GM19468 (cell line): ENCODE results near the gene TRABD2B.

Source experiments
- ATAC-seq: cut with Tn5 transposase; IDR thresholded peaks from one replicate; pipeline ENCODE4 v1.9.1; 2021; ENCODE audit warnings: mild to moderate bottlenecking, moderate library complexity, moderate number of reproducible peaks; ENCODE audit not compliant: unreplicated experiment; ENCODE audit errors: extremely low read depth

TRABD2B gene

DNA sequence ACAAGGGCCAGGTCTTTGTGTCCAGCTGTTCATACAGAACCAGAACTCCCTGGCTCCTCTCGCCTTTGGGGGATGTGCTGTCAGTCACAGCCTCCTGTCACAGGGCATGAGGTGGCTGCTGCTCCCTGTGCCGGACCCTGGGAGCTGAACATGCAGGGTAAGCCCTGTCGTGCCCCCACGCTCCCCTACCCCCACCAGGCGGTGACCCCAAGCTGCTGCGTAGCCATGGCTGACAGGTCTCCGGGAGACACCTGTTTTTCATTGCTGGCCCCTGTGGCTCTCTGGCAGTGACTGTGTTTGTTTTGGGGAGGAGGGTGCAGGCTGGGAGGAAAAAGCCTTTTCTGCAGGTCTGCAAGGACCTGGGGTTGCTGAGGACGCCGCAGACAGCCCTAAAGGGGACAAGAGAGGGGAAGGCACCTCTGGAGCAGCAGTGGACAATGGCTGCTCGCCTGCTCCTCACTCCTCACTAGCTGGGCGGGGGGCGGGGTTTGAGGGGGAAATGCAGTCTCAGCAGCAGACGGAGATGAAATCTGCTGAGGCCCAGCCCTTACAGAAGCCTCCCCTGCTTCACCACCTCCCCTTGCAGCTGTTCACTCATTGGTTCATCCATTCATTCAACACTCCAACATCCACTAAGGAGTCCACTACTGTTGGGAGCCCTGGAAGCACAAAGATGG, 81.4 kb downstream of the TRABD2B start:
- no peak for ATAC-seq

DNA sequence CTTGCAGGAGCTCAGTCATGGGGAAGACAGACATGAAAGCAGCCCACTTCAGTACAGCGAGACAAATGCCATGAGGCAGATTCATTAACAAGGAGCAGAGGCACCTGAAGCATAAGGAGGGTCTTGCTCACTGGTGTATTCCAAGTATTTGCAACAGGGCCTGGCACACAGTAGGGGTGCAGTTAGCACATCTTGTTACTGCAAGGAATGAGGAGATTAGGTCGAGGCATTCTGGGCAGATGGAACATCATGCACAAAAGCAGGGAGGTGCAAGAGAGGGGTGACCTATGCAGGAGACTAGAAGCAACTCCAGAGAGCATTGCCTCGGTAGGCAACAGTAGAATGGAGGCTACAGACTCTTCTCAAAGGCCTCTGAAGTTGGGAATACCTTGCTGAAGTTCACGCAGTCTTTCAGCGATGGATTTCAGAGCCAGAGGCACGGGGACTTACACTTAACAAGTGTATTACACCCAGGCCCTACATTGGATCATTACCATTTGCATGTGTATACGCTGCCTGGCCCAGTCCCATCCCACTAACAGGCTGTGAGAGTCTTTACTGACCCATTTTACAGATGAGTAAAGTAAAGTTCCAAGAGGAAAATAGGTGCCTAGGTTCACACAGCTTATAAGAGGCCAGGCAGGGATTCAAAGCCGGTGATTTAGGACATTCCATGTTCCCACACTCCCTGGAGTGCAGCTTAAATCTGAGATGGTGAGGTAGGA, 82.1 kb downstream of the TRABD2B start:
- ATAC-seq = no peak

DNA sequence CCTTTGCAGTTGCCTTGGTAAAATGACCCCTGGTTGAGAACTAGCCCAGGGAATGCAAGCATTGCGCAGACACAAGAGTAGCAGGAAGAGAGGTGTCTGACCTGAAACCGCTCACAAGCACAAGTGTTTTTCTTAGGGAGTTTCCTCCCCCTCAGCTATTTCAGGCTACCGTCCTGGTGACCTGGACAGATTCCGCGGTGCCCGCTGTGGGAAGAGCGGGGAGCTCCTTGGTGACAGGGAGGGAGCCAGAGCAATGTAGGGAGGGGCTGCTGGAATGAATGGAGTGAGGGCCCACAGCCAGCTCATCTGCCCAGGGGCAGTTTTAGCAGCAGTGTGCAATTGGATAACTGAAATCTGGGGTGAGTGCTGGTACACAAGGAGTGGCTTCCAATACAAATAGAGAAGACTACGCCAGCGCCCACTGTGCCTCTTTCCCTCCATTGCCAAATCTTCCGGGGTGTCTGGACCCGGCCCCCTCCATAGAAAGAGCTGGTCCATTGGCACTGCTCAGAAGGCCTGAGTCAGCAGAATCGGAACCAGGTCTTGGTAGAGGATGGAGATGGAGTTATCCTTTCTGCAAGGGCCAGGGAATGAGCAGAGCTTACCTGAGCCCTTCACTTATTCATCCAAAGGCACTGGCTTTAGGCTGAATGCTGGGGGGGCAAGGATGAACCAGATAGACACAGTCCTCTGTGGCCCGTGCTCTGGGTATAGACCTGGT, 82.8 kb downstream of the TRABD2B start:
- ATAC-seq = no peak

DNA sequence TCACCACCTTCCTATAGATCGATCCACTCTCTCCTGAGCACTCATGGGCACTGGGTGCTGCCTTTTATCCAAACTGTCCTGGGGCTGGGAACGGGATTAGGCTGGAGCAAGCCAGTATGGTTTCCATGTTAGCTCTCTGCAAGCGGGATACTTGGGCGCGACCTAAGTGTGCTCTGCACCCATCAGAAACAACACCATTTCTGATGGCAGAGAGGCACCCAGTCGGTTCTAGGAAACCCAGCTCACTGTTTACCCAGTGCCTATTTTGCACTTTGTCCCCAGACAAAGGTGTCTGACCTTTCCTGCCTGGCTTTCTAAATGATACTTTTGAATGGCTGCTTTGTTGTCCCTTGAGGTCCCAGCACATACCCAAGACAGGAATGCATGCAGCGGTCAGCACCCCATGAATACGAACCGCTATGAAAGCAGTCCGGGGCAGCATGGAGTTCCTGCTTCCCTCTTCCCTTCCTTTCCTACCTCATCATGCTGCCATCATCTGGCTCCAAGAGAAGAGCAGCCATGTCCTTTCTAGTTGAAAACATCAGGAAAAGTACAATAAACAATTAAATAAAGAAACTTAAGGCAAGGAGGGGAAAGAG, 83.9 kb downstream of the TRABD2B start:
- ATAC-seq = no peak

DNA sequence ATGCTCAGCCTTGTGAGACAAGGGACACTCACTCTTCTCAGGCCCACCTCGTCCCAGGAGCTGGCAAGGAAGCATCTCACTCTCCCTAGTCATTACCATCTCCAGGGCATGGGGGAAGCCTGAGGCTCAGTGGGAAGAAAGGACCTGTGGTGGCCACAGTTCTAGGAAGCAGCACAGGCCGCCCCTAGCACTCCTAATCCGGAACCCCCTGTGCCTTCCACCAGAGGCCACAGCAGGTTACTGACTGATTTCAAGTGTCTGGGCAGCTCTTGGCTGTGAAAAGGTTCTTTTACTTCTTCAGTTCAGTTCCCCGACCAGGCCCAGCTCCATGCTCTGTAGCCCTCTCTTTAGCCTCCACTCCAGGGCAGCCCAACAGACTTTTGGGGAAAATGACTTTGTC, 84.4 kb downstream of the TRABD2B start:
- no peak for ATAC-seq

DNA sequence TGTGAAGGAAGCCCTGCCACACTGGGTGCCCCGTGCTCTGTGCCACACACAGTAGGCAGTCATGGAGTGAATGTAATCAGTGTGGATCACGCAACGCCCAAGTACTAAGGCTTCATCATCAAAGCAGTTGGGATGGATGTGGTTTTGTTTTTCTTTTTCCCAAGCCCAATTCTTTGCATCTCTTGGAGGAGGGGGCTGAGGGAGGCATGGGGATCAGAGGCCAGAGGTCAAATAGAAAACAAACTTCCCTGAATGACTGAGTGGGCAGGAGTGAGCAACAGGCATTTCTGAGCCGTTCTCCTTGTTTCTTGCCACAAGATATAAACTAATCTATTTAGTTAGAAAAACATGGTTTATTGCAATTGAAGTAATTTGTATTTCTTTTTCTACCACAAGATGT, 85.3 kb downstream of the TRABD2B start:
- ATAC-seq = no peak

DNA sequence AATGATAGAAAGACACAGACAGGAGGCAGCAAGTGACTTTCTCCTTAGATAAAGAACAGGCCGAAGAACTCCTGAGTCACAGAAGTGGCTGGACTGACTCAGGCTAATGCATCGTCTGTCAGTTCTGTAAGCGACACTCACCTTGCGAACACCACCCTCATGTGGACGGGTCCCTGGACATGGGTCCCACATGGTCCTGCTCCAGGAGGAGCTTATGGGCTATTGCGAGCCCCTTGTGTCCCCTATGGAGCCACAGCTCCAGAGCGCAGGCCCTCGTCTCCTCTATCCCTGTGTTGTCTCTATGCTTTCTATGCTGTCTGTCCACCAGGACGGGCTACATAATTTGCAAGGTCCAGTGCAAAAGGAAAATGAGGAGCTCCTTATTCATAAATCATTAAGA, 85.8 kb downstream of the TRABD2B start:
- ATAC-seq = no peak

DNA sequence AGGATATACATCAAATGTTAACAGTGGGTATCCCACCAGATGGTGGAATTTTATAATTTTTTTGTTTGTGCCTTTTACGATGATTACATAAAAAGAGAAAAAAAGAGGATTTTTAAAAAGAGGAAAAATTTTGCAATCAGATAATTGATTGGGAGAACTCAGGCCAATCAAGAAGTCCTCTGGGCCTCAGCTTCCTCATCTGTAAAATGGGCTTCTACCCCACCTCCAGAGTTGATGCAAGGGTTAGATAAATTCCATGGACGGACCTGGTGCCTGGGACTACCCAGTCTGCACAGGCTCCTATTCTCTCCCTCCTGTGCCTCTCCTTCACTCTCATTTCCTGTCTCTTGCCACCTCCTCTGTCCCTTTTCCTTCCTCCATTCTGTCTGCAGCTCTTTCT, 88.9 kb downstream of the TRABD2B start:
- ATAC-seq = no peak

DNA sequence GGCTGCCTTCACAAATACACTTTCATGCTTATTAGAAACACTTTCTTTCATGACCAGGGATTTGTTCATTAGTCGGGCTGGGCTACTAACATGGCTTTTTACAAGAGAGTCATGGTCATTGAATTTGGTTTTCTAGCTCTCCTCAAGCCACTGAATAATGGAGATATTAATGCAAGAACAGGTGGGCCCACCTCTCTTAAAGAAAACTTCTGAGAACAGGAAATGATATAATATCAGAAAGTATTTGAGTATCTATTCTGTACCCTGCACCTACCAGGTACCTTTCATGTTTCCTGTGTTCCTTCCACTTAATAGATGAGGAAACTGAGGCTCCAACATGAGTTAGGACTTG, 90.0 kb downstream of the TRABD2B start:
- ATAC-seq = no peak

DNA sequence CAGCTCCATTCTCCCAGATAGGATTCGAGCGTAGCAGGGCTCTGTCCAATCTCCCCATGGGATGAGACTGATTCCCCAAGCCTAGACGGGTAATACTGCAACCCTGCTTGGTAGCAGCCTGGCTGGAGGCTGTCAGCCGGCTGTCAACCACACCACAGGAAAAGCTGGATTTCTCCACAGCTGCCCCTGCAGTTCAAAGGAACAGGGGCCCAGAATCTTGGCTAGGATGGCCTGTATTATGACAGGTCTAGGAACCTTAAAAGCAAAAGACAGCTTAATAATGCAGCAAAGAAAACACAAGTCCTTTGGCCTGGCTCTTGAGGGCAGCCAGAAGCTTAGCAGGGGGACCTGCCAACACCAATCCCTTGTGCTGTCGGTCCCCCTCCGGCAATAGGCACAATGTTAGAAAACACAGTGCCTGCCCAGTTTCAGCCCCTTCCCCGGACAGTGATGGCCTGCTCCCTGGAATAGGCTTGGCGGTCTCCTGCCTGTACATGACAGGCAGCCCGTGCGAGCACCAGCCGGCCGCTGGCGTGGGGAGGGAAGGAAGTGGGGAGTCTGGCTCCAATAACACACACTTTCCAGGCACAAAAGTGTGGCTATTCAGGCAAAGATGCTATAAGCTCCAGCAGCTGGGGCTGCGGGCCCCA, 90.5 kb downstream of the TRABD2B start:
- no peak for ATAC-seq

DNA sequence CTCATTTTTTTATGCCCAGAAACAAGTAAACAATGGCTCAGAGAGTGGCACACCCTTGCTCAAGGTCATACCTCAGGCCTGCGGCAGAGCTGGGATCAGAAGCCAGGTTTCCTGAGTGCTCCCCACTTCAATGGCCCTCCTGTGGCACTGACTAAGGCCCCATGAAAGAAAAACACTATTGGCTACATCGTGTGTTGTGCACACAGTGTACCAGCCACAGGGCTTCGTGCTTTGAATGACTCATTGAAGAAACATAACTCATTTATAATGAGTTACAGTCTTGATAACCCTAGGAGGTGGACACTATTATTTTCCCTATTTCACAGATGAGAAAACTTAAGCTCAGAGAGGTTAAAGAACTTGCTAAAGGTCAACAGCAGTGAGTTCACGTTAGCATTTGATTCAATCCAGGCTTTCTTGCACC, 91.2 kb downstream of the TRABD2B start:
- no peak for ATAC-seq

DNA sequence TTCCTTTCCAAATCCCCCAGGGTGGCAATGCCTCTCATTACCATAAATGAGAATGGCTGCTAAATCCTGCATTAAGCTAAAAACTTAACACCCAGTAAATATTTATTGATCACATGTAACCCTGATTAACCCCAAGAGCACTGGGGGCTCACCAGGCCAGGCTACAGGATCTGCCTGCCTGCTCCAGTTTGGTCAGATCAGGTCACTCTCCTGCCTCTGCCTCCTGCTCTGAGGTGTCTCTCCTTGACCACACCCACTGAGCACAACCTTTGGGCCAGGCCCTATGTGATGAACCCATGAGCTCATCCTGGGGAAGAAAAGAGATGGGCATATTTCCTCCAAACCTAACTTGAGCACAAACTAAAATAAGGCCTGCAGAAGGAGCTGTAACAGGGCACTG, 93.5 kb downstream of the TRABD2B start:
- ATAC-seq = no peak

DNA sequence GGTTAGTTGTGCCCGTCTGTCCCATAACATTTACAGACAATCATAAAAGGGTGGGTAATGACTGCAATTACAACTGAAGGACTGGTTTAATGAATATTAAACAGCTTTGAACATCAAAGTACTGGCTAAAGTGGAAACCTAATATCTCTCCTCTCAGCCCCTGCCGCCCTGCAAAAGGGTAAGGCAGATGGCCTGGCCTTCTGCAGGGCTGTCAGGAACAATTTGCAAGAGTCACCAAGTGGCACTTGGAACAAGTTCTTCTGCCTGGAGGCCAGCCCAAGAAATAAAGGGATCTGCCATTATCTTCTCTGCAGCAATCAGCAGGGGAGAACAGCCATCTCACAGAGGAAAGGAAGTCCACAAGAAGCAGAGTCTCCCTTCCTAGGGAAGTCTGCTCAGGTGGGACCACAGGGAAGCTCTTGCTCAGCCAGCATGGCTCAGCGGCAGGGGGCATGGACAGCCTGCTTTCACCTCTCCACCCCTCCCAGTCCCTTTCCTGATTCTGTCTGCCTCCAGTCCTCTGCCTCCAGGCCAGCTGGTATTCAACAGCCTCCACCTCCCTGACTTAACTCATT, 96.1 kb downstream of the TRABD2B start:
- no peak for ATAC-seq

DNA sequence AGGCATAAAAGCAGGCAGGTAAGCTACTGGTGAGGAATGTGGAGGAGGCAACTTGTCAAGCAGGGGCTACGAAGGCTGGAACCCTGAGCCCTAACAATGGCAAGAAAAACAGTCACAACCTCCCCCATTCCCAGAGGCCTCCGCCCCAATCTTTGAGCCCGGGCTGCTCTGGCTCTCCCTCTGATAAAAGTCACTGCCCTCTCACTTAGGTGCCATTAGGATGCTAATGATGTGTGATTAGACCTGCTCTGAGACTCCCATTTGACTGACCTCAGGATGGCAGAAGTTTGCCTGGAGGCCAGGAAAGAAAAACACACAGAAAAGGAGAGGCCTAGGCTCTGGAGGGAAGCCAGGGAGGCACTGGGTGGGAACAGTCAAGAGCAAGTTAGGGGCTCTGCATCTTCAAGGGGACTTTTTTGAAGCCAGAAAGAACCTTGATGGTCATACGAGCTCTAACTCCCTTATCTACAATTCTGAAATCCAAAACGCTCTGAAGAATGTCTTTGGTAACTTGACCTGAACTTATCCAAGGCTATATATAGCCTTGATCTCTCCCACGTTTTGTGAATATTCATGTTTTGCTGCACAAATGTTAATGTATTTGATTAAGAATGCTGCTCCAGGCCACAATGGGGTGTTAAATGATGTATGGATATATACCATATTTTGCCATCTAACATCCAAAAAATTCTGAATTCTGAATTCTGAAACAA, 98.9 kb downstream of the TRABD2B start:
- ATAC-seq = no peak

DNA sequence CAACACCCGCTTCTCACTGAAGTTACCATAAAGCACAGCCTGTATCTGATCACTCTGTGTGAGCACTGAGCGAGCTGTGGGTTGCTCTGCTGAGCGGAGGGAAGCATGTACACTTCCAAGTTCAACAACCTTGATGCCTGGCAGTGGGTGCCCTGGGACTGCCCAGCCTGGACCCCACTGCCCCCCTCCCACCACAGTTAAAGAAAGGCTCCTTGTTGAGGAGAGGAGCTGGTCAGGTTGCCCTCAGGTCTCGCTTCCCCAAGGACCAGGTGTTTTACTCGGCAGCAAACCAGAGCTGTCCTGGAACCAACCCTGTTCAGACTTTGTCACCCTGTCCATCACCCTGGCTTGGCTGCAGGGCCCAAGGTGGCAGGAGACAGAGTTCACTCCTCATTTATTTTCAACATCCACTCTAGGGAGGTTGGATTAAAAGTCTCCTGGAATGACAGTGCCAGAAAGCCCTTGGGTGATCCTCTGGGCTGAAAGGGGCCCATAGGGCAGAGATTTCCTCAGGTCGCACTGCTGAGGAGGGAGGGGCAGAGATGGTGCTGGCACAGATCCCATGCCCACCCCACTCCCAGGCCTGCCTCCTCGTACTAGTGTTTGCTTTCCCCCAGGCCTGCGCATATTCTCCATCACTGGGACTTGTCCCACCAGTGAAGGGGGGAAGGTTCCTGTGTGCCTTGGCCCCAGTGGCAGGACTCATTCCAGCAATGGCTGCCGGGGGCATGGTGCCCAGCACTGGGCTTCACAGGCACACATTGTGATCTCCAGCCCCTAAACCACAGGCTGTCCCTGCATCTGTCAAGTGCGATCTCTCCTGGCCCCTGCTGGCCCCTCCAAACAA, 101.7 kb downstream of the TRABD2B start:
- no peak for ATAC-seq

DNA sequence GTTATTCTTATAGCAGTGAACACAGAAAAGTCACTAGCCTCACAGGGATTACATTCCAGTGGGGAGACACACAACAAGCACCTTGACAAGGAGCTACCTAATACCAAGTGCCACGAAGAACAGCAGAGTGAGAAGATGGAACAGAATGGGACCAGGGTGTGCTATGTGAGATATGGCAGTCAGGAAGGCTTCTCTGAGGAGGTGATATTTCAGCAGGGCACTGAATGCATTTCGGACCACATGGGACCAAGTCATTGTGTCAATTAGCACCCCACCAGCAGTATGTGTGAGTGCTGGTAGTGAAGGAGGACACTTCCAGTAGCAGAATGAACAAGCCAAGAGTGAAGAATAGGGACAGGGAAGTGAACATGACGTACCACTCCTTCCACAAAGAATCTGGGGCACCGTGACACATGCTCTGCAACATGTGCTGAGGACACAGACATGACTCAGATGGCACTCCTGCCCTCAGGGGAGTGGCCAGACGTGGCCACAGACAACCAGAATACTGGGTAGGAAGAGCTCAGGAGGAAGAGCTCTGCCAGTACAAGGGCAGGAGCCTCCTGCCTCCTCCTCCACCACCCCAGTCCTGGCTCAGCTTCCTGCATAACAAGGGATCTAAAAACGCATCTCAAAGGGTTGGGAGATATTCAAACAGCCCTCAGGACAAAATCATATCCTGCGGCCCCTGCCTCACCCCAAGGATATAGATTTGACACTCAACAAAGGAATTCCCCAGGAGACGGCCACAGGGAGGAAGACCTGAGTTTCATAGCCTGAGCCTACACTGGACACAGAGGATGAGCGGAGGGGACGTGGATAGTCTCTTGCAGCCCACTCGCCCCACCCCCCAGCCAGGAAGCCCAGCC, 102.5 kb downstream of the TRABD2B start:
- ATAC-seq = no peak

DNA sequence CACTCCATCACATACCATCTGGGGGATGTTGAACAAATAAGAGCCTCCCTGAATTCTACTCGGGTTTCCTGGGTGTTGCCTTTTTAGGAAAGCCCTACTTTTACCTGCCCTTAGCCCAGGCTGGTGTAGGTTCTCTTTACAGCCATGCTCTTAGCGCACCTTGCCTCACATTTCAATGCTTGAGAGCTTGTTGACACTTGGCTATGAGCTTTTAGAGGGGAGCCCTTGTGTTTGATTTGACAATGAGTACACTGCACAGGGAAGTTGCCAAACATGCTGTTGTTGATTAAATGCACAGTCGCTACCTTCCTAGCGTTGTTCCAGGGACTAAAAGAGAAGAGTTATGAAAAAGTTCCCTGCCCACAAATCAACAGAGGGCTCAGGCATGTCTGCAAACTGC, 103.8 kb downstream of the TRABD2B start:
- no peak for ATAC-seq

DNA sequence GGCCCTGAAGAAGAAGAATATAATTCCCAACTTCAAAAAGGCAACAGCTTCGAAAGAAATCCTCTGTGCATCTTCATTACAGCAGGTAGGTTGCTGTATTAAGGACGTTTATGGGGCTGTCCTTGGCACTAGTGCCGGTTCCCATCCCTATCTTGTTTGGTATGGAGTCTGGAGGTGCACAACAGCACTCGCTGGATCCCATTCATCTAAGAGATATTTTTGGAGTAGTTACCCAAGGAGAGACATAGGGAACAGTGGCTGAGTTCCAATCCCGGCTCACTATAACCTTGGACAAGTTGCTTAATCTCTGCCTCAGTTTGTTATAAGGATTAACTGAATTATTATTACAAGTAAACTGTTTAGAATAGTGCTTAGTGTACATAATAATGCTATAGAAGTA, 106.4 kb downstream of the TRABD2B start:
- no peak for ATAC-seq
